Chondrocyte (in vitro differentiated cells): ENCODE data around the gene FOXK1. TPM values are rescaled to one million over a fixed set of nuclear protein-coding genes. Genes with fewer than 3 reads are reported as not detected.

Experiments
- DNase-seq: peaks from one replicate; pipeline ENCODE4 v3.0.0; 2021; ENCODE audit warnings: mixed read lengths, low spot score
- H3K27ac Mint-ChIP-seq: one replicate; pipeline ENCODE4 v1.8.0; 2021; ENCODE audit warnings: mild to moderate bottlenecking, moderate library complexity, mixed read lengths; ENCODE audit not compliant: unreplicated experiment
- H3K27me3 Mint-ChIP-seq: 2 replicates; pipeline ENCODE4 v1.8.0; 2021; ENCODE audit warnings: low read depth, mixed read lengths
- H3K36me3 Mint-ChIP-seq: 2 replicates; pipeline ENCODE4 v1.8.0; 2021; ENCODE audit warnings: low read depth, mixed read lengths
- H3K4me1 Mint-ChIP-seq: 2 replicates; pipeline ENCODE4 v1.8.0; 2021; ENCODE audit warnings: low read depth, mild to moderate bottlenecking, mixed read lengths
- H3K4me3 Mint-ChIP-seq: one replicate; pipeline ENCODE4 v1.8.0; 2021; ENCODE audit warnings: mild to moderate bottlenecking, moderate library complexity, mixed read lengths; ENCODE audit not compliant: unreplicated experiment
- H3K9me3 Mint-ChIP-seq: 2 replicates; pipeline ENCODE4 v1.8.0; 2021; ENCODE audit warnings: low read depth, mixed read lengths
- CTCF ChIP-seq: fragments of 200-600 bp; sonication (generic); IDR thresholded peaks from 2 replicates; pipeline ENCODE4 v1.5.0; 2021; ENCODE audit warnings: antibody characterized with exemption, mild to moderate bottlenecking, moderate library complexity
- total RNA-seq: library from RNA; stranded (reverse); gene quantifications from 3 replicates; pipeline ENCODE4 v1.2.1, GENCODE V29; 2021

FOXK1 gene
- total RNA-seq, 1 donor from 2014 or later = 77.9 TPM

GRCh38 chr7:4748231-4748681 is 66.2 kb downstream of the FOXK1 start:
- peak overlapping the region; percentile 98 for H3K27ac Mint-ChIP-seq
- peaks cover 14% of the 10 kb centered on the region for H3K36me3 Mint-ChIP-seq
- no peaks in the 10 kb centered on the region for H3K9me3 Mint-ChIP-seq
- DNase-seq = no peak
- H3K27me3 Mint-ChIP-seq = no peaks in the 10 kb centered on the region
- no peak for TF ChIP-seq CTCF
- peak overlapping the region; percentile 38 for H3K4me3 Mint-ChIP-seq
- peaks cover 61% of the 10 kb centered on the region for H3K4me1 Mint-ChIP-seq

GRCh38 chr7:4749363-4749762 is 67.3 kb downstream of the FOXK1 start:
- H3K36me3 Mint-ChIP-seq = peaks cover 15% of the 10 kb centered on the region
- no peak overlapping the region for H3K4me3 Mint-ChIP-seq
- no peak for DNase-seq
- no peaks in the 10 kb centered on the region for H3K9me3 Mint-ChIP-seq
- no peaks in the 10 kb centered on the region for H3K27me3 Mint-ChIP-seq
- H3K4me1 Mint-ChIP-seq = peaks cover 50% of the 10 kb centered on the region
- peak overlapping the region; percentile 98 for H3K27ac Mint-ChIP-seq
- no peak for TF ChIP-seq CTCF

GRCh38 chr7:4749798-4750197 is 67.7 kb downstream of the FOXK1 start:
- Mint-ChIP-seq H3K4me3 (no peak overlapping the region), H3K36me3 (peaks cover 17% of the 10 kb centered on the region), H3K27ac (peak overlapping the region; percentile 57), H3K9me3 (no peaks in the 10 kb centered on the region), H3K4me1 (peaks cover 45% of the 10 kb centered on the region), H3K27me3 (no peaks in the 10 kb centered on the region)
- no peak for TF ChIP-seq CTCF
- no peak for DNase-seq

GRCh38 chr7:4751398-4751947 is 69.4 kb downstream of the FOXK1 start:
- TF ChIP-seq CTCF = no peak
- H3K9me3 Mint-ChIP-seq = no peaks in the 10 kb centered on the region
- no peak for DNase-seq
- H3K36me3 Mint-ChIP-seq = peaks cover 17% of the 10 kb centered on the region
- H3K27ac Mint-ChIP-seq = no peak overlapping the region
- no peak overlapping the region for H3K4me3 Mint-ChIP-seq
- H3K27me3 Mint-ChIP-seq = no peaks in the 10 kb centered on the region
- H3K4me1 Mint-ChIP-seq = peaks cover 29% of the 10 kb centered on the region

- Mint-ChIP-seq H3K4me1 (peaks cover 7% of the 10 kb centered on the region), H3K36me3 (peaks cover 7% of the 10 kb centered on the region), H3K27me3 (no peaks in the 10 kb centered on the region), H3K4me3 (no peak overlapping the region), H3K9me3 (no peaks in the 10 kb centered on the region), H3K27ac (no peak overlapping the region)
- peak; percentile 88 for TF ChIP-seq CTCF
- DNase-seq = no peak
Observed at GRCh38 chr7:4753598-4754432, 71.7 kb downstream of the FOXK1 start.
